HUES64 (cell line): ENCODE data around the gene INSRR.

Experiments
- H3K27ac ChIP-seq: 2 replicates; pipeline ENCODE4 v1.7.0; 2013; ENCODE audit warnings: low read depth, low read length, inconsistent platforms
- H3K27me3 ChIP-seq: 2 replicates; pipeline ENCODE4 v1.6.1; 2013; ENCODE audit warnings: mild to moderate bottlenecking, low read length; ENCODE audit not compliant: insufficient read depth
- H3K36me3 ChIP-seq: 2 replicates; pipeline ENCODE4 v1.6.1; 2013; ENCODE audit warnings: mild to moderate bottlenecking, low read length; ENCODE audit not compliant: insufficient read depth
- H3K4me1 ChIP-seq: 2 replicates; pipeline ENCODE4 v1.6.1; 2013; ENCODE audit warnings: mild to moderate bottlenecking, low read length, moderate library complexity; ENCODE audit not compliant: insufficient read depth
- H3K4me3 ChIP-seq: 2 replicates; pipeline ENCODE4 v1.5.1; 2013; ENCODE audit warnings: mild to moderate bottlenecking, low read length, moderate library complexity
- H3K9ac ChIP-seq: 2 replicates; pipeline ENCODE4 v1.6.1; 2013; ENCODE audit warnings: mild to moderate bottlenecking, low read depth, low read length
- H3K9me3 ChIP-seq: 2 replicates; pipeline ENCODE4 v1.6.1; 2013; ENCODE audit warnings: low read depth, low read length; ENCODE audit not compliant: insufficient read depth
- WGBS: fragments of 150-250, 120-280 bp; methylation state at CpG from one replicate; pipeline ENCODE4 v1.1.7; 2013; ENCODE audit warnings: missing lambda C conversion rate; 5-methylcytosine and 5-hydroxymethylcytosine counted together

The INSRR gene

GRCh38 chr1:156821801-156822200 is 37.1 kb downstream of the INSRR start:
- H3K4me1 ChIP-seq, result no peaks in the 10 kb centered on the region
- no peaks in the 10 kb centered on the region for H3K36me3 ChIP-seq
- no peaks in the 10 kb centered on the region for H3K9me3 ChIP-seq
- no peak overlapping the region for H3K4me3 ChIP-seq
- H3K9ac ChIP-seq, result no peak overlapping the region
- no peak overlapping the region for H3K27ac ChIP-seq
- H3K27me3 ChIP-seq, result peaks cover 27% of the 10 kb centered on the region
- WGBS, result 73% methylated on average over 4 of the region's 4 CpGs

GRCh38 chr1:156816561-156817328 is 42.2 kb downstream of the INSRR start, which contains the start of gene SH2D2A:
TSS of gene SH2D2A (minus strand) at chr1:156816848. CDS start at chr1:156816708, 140 bp downstream.
- Histone ChIP-seq H3K9me3 (no peaks in the 10 kb centered on the region), H3K27me3 (peaks cover 54% of the 10 kb centered on the region), H3K36me3 (no peaks in the 10 kb centered on the region), H3K4me1 (peaks cover 10% of the 10 kb centered on the region; the same call in 1 of the 2 replicates), H3K9ac (no peak within 1 kb of the TSS), H3K27ac (no peak within 1 kb of the TSS), H3K4me3 (no peak within 1 kb of the TSS)
- WGBS, result 64% methylated on average over 9 of the region's 10 CpGs

DNA sequence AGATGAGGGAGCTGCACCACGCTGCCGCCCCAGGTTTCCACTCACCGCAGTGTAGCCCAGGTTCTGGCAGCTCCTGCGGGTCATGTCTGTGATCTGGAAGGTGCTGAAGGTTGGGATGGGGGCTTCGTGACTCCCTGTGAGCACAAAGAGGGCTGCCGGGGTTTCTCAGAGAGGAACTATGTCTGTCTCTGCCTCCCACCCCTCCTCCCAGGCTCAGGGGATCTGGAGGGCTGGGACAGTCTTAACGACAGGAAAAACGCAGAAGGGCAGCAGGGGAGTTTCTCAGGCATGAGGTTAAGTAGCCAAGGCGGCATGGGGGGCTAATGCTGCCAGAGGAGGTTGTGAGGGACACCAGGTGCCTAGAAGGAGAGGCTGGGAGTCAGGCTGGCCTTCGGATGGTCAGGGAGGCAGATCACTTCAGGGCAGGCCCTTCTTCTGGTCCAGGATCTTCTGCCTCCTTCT is 42.9 kb downstream of the INSRR start:
- H3K9ac ChIP-seq, result no peak overlapping the region
- no peaks in the 10 kb centered on the region for H3K36me3 ChIP-seq
- no peaks in the 10 kb centered on the region for H3K9me3 ChIP-seq
- peaks cover 10% of the 10 kb centered on the region; the same call in 1 of the 2 replicates for H3K4me1 ChIP-seq
- H3K4me3 ChIP-seq, result no peak overlapping the region
- WGBS, result 70% methylated on average over 10 of the region's 10 CpGs
- peaks cover 47% of the 10 kb centered on the region for H3K27me3 ChIP-seq
- H3K27ac ChIP-seq, result no peak overlapping the region

DNA sequence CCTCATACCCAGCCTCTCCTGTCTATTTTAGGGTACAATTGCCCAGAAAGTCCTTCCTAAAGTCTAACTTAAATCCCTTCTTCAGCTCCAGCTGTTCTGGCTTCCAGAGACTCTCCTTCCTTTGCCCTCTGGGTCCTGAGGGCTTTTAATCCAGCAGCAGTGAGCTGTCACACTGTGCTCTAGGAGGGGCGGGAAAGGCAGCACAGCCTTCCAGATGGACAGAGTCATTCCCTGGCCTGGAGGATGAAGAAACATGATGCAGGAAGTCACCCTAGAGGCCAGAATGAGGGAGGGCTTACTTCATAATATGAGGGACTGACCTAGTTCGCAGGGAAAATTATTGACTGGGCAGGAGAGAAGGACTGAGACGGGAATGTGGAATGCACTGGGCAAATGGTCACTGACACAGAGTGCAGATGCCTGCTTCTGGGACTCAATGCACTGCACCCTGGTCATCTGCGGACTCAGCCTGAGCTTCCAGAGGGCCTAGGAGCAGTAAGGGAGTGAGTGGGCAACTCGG is 43.5 kb downstream of the INSRR start:
- Histone ChIP-seq H3K27ac (no peak overlapping the region), H3K27me3 (peaks cover 46% of the 10 kb centered on the region), H3K36me3 (no peaks in the 10 kb centered on the region), H3K9me3 (no peaks in the 10 kb centered on the region), H3K4me1 (peaks cover 10% of the 10 kb centered on the region; the same call in 1 of the 2 replicates), H3K4me3 (no peak overlapping the region), H3K9ac (no peak overlapping the region)
- 70% methylated on average over 5 of the region's 5 CpGs for WGBS

DNA sequence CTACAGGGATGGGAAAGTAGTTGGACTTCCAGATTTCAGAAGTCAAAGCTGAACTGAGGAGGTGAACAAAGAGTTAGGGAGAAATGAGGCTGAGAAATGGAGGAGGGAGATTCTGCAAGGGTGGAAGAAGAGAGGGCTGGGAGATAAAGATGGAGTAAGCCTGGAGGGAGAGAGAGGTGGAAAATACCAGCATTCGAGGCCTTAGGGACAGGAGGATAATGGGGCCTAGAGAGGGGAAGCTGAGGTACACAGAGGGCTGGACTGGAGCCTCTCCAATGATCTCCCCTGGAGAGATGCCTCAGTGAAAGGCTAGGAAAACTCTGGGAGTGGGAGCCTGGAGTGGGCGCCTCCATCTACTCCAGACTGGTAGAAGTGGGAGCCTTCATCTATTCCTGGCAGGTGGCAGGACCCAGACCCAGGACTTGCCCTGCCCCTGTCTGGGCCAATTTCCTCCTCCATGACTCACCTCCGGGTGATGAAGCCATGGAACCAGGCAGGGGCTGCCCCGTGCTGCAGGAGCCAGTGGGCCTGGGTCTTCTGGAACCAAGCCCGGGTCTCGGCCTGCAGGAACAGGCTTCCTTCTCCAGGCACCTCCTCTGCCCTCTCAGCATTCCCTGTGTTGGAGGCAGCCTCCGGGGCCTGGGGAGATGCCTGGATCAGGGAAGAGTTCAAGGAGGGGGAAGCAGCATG is 44.2 kb downstream of the INSRR start:
- H3K4me1 ChIP-seq, result peaks cover 10% of the 10 kb centered on the region; the same call in 1 of the 2 replicates
- 0 out of 2 replicates have a peak overlapping the region, but pooled peaks have one; percentile 67 for H3K9ac ChIP-seq
- H3K27ac ChIP-seq, result no peak overlapping the region
- peaks cover 46% of the 10 kb centered on the region for H3K27me3 ChIP-seq
- H3K4me3 ChIP-seq, result peak overlapping the region; percentile 57; the same call in 1 of the 2 replicates
- no peaks in the 10 kb centered on the region for H3K36me3 ChIP-seq
- 91% methylated on average over 7 of the region's 7 CpGs for WGBS
- no peaks in the 10 kb centered on the region for H3K9me3 ChIP-seq

GRCh38 chr1:156813750-156814570 is 45.0 kb downstream of the INSRR start:
- Histone ChIP-seq H3K27me3 (peaks cover 46% of the 10 kb centered on the region), H3K27ac (no peak overlapping the region), H3K9ac (peak overlapping the region; percentile 67), H3K36me3 (no peaks in the 10 kb centered on the region), H3K4me1 (peaks cover 10% of the 10 kb centered on the region; the same call in 1 of the 2 replicates), H3K9me3 (no peaks in the 10 kb centered on the region), H3K4me3 (peak overlapping the region; percentile 57)
- WGBS, result 11% methylated on average over 57 of the region's 60 CpGs

- peak overlapping the region; percentile 57 for H3K4me3 ChIP-seq
- H3K9ac ChIP-seq, result peak overlapping the region; percentile 67
- no peaks in the 10 kb centered on the region for H3K36me3 ChIP-seq
- H3K27me3 ChIP-seq, result peaks cover 46% of the 10 kb centered on the region
- peaks cover 10% of the 10 kb centered on the region; the same call in 1 of the 2 replicates for H3K4me1 ChIP-seq
- H3K9me3 ChIP-seq, result no peaks in the 10 kb centered on the region
- no peak overlapping the region for H3K27ac ChIP-seq
- 47% methylated on average over 10 of the region's 10 CpGs for WGBS
These were observed 45.6 kb downstream of the INSRR start for GRCh38 chr1:156813298-156813697.

- WGBS, result 93% methylated on average over 10 of the region's 10 CpGs
- Histone ChIP-seq H3K27me3 (peaks cover 46% of the 10 kb centered on the region), H3K4me3 (no peak overlapping the region), H3K9me3 (no peaks in the 10 kb centered on the region), H3K27ac (no peak overlapping the region), H3K9ac (no peak overlapping the region), H3K4me1 (peaks cover 10% of the 10 kb centered on the region; the same call in 1 of the 2 replicates), H3K36me3 (no peaks in the 10 kb centered on the region)
These were observed 46.5 kb downstream of the INSRR start for GRCh38 chr1:156812293-156812990.

DNA sequence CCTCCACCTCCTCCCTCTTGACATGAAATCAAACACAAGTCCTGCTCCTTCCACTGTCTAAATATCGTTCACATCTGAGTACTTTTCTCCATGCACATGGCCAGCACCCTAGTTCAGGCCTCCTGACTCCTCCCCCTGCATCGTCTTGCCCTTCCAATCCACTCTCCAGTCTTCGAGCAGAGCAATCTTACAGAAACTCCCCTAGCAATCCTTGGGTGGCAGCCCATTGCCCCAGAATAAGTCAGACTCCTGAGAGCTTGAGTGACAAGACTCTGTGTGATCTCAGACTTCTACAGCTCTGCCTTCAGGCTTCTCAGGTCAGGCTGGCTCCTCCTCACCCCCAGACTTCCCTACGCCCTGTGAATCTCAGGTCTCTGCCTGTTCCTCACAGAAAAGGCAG is 47.7 kb downstream of the INSRR start:
- Histone ChIP-seq H3K27me3 (peaks cover 40% of the 10 kb centered on the region), H3K9me3 (no peaks in the 10 kb centered on the region), H3K27ac (no peak overlapping the region), H3K9ac (no peak overlapping the region), H3K4me3 (no peak overlapping the region), H3K4me1 (peaks cover 10% of the 10 kb centered on the region; the same call in 1 of the 2 replicates), H3K36me3 (no peaks in the 10 kb centered on the region; the same call in 1 of the 2 replicates)
- WGBS, result 74% methylated on average over 4 of the region's 4 CpGs

- Histone ChIP-seq H3K27me3 (peaks cover 27% of the 10 kb centered on the region), H3K4me1 (peaks cover 10% of the 10 kb centered on the region; the same call in 1 of the 2 replicates), H3K27ac (no peak overlapping the region), H3K9me3 (no peaks in the 10 kb centered on the region), H3K4me3 (no peak overlapping the region), H3K36me3 (no peaks in the 10 kb centered on the region; the same call in 1 of the 2 replicates), H3K9ac (no peak overlapping the region)
- 80% methylated on average over 7 of the region's 7 CpGs for WGBS
These were observed 49.1 kb downstream of the INSRR start for GRCh38 chr1:156809711-156810366.
